Measurements from ENCODE around the gene RIMBP2.

The RIMBP2 gene

GRCh38 chr12:130737731-130738130 lies 21.6 kb upstream of the RIMBP2 start:
- no peak for DNase-seq (ENCODE audit: low read depth)

- DNase-seq (ENCODE audit: low read depth), result no peak
Measured at GRCh38 chr12:130729344-130729743, 13.2 kb upstream of the RIMBP2 start.

GRCh38 chr12:130728158-130729058 lies 12.3 kb upstream of the RIMBP2 start:
- no peak for DNase-seq (ENCODE audit: low read depth)

- DNase-seq (ENCODE audit: low read depth), result no peak
Measured at GRCh38 chr12:130719263-130719859, 3.3 kb upstream of the RIMBP2 start.

- no peak for DNase-seq (ENCODE audit: low read depth)
Measured at GRCh38 chr12:130717752-130718151, 1.7 kb upstream of the RIMBP2 start.

GRCh38 chr12:130716969-130717366 lies 869 bp upstream of the RIMBP2 start:
- DNase-seq (ENCODE audit: low read depth), result no peak

GRCh38 chr12:130715150-130715997 lies 725 bp downstream of the RIMBP2 start:
- DNase-seq (ENCODE audit: low read depth), result no peak

GRCh38 chr12:130714591-130715149 lies 1.4 kb downstream of the RIMBP2 start:
- DNase-seq (ENCODE audit: low read depth), result no peak

- DNase-seq (ENCODE audit: low read depth), result no peak
Measured at GRCh38 chr12:130714091-130714590, 2.0 kb downstream of the RIMBP2 start.

GRCh38 chr12:130713581-130713991 lies 2.5 kb downstream of the RIMBP2 start:
- DNase-seq (ENCODE audit: low read depth), result no peak

GRCh38 chr12:130712346-130713065 lies 3.6 kb downstream of the RIMBP2 start:
- no peak for DNase-seq (ENCODE audit: low read depth)

- no peak for DNase-seq (ENCODE audit: low read depth)
Measured at GRCh38 chr12:130711756-130712155, 4.3 kb downstream of the RIMBP2 start.

GRCh38 chr12:130710733-130711080 lies 5.4 kb downstream of the RIMBP2 start:
- no peak for DNase-seq (ENCODE audit: low read depth)

GRCh38 chr12:130709971-130710732 lies 5.9 kb downstream of the RIMBP2 start:
- DNase-seq (ENCODE audit: low read depth), result no peak

- no peak for DNase-seq (ENCODE audit: low read depth)
Measured at GRCh38 chr12:130709151-130709970, 6.7 kb downstream of the RIMBP2 start.

- DNase-seq (ENCODE audit: low read depth), result no peak
Measured at GRCh38 chr12:130708648-130709047, 7.5 kb downstream of the RIMBP2 start.

- DNase-seq (ENCODE audit: low read depth), result no peak
Measured at GRCh38 chr12:130707571-130707891, 8.6 kb downstream of the RIMBP2 start.

- DNase-seq (ENCODE audit: low read depth), result no peak
Measured at GRCh38 chr12:130706885-130707570, 9.1 kb downstream of the RIMBP2 start.

- no peak for DNase-seq (ENCODE audit: low read depth)
Measured at GRCh38 chr12:130706311-130706710, 9.8 kb downstream of the RIMBP2 start.
